Stimulated activated CD4-positive, alpha-beta T cell treated with anti-CD3 and anti-CD28 coated beads, Interleukin-12 subunit alpha, Interleukin-12 subunit beta, amount 100 ng/mL, for 4 hours (primary cell): ENCODE measurements around the gene TPM3.
"Not testable (repeated sequence)": the region's sequence is repeated elsewhere in the genome, so short reads cannot be mapped to it uniquely, and the experiment has no call there.

Source experiments
- DNase-seq: peaks from one replicate; pipeline ENCODE4 v3.0.0-alpha.2; 2020

The TPM3 gene

GRCh38 chr1:154158307-154159125 is 33.4 kb downstream of the TPM3 start:
- no peak for DNase-seq

DNA sequence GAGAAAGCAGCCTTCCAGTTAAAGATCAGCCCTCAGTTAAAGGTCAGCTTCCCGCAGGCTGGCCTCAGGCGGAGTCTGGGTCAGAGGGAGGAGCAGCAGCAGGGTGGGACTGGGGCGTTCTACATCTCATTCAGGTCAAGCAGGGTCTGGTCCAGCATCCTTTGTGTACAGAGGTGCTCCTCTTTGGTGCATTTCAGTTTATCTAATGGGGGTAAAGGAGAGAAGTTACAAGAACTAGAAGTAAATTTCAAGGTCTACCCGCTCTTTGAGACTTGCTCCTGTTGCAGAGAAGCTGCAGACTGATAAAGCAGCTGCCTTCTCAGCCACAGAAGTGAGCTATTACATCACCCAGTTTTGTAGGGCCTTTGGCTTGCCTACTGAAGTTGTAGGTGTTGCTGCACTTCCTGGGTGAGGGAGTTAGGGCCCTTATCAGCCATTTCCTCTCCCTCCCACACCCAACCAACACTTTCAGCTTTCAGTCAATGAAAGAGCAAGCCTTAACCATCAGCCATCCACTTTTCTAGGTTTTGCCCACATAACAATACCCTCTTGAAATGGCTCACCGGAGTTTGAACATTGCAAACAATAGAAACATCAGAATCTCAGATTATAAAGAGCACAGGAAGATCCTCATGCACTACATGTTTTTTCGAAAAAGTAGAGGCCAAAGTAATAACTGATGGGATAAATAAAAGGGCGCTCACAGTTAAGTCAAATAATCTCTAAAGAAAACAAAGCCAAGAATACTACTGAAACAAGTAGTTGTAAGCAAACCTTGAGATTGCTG is 34.2 kb downstream of the TPM3 start:
- DNase-seq: peak; percentile 47

DNA sequence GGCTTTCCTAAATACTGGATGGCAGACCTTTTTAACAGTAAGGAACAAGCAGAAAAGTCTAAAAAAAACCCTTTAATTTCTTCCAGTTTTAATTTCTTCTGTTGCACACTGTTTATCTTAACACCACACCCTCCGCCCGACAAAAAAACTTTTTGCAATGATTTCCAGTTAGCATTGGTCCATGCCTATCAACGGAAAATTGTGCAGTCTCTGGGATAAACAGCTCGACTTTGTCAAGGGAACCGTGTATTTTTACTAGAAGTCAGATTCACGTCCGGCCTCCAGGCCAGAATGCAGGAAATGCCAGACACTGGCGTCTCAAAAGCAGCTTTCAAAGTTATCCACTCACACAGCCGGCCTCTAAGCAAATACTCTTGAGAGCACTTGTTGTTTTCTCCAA is 36.6 kb downstream of the TPM3 start:
- no peak for DNase-seq

- no peak for DNase-seq
Observed at GRCh38 chr1:154154534-154155191, 37.2 kb downstream of the TPM3 start, which contains the start of gene NUP210L. Gene NUP210L, minus strand, starts transcription at chr1:154155073.

GRCh38 chr1:154154053-154154452 is 37.8 kb downstream of the TPM3 start:
- DNase-seq: no peak

GRCh38 chr1:154151311-154151710 is 40.6 kb downstream of the TPM3 start:
- no peak for DNase-seq

DNA sequence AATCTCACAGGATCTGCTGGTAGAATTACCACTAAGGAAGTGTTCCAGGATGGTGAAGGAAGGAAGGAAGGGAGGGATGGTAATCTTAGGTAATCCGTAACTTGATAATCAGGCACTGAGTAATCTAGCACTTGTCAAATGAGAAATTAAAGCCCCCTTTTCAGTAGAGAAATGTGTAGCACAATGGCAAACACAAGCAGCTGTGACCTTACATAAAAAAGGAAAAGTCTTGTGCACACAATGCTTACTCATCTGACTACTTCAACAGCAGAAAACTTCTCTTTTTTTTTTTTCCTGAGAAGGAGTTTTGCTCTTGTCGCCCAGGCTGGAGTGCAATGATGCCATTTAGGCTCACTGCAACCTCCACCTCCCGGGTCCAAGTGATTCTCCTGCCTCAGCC is 43.1 kb downstream of the TPM3 start:
- no peak for DNase-seq

DNA sequence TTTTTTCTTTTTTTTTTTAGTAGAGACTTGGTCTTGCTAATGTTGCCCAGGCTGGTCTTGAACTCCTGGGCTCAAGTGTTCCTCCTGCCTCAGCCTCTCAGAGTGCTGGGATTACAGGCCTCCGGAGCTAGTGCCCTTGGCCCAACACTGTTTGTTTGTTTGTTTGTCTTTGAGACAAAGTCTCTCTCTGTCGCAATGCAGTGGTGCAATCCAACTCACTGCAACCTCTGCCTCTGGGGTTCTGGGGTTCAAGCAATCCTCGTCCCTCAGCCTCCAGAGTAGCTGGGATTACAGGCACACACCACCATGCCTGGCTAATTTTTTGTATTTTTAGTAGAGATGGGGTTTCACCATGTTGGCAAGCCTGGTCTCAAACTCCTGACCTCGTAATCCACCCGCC is 44.4 kb downstream of the TPM3 start:
- not testable (repeated sequence) for DNase-seq

DNA sequence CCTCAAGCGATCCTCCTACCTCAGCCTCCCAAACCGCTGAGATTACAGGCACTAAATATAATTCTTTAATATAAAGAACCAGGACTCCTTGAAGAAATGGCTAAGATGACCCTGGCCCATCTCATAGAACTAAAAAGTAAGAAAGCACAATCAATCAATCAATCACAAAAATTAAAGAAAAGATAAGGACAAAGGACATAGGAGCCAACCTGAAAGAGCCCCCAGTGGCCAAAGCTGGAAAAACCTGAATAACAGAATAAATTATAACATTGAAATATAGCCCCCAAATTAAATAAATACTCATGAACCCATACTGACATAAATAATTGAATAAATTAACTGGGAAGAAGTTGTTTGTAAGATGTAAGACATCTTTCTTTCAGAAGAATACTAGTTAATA is 45.9 kb downstream of the TPM3 start:
- DNase-seq: no peak

GRCh38 chr1:154142358-154142757 is 49.5 kb downstream of the TPM3 start:
- DNase-seq: no peak

- no peak for DNase-seq
Observed at GRCh38 chr1:154141240-154141639, 50.7 kb downstream of the TPM3 start.

DNA sequence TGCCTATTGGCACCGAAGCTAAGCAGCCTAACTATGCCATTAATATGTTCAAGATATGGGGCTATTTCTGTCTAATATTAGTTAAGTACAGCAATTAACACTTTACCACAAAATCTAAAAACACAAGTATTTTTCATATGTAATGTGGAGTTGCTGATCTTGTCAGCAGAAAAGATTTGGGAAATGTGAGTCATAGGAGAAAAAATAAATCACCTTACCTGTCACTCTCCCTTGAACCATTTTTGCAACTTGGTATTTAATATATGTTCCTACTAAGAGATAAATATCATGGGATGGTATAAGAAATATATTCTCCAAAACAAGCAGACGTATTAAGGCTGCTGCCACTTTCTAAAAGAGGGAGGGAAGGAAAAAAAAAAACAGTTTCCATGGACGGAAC is 54.0 kb downstream of the TPM3 start:
- no peak for DNase-seq

- no peak for DNase-seq
Observed at GRCh38 chr1:154133256-154133655, 58.6 kb downstream of the TPM3 start.

DNA sequence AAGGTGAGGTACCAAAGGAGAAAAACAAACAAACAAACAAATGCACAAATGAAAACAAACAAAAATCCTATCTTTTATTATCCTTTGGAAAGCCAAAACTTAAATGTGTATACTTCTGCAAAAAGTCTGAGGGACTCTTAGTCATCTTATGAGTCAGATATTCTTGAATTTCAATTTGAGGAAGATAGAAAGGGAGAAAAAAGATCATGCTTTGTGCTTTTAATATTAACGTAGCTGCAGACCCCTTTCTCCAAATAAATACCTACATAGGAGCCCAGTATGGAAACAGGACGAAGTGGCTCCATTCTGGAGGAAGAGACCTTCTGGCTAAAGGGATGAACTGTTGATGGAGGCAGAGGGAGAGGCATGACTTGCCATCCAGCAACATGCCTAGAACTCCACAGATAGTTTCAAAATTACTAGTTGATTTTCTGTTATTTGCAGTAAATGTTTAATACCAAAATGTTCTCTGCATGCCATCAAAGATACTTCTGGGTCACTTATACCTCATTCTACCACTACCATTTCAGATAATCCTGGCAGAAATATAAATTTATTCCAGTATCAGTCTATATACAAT is 62.4 kb downstream of the TPM3 start:
- no peak for DNase-seq

DNA sequence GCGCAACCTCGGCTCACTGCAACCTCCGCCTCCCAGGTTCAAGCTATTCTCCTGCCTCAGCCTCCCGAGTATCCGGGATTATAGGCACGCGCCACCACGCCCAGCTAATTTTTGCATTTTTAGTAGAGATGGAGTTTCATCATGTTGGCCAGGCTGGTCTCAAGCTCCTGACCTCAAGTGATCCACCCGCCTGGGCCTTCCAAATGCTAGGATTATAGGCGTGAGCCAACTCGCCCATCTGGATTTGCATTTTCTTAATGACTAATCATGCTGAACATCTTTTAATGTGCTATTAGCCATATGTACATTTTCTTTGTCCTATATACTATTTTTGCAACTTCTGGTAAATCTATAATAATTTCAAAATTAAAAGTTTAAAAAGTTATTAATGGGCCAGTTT is 68.7 kb downstream of the TPM3 start:
- not testable (repeated sequence) for DNase-seq

DNA sequence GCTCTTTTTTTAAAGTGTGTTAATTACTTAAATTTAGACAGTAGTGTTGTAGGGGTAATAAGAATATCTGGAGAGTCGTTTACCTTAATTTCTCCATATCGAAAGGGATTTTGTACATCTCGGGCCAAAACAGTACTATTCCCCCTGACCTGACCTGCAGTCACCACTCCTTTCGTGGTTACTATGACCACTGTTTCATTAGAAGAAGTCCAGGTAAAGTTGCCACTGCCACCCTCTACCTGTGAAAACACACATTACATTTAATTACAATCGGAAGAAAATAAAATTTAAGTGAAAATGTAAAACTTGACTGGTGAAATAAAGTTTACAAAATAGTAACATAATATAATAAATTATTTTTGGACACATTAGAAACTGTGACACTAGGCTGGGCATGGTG is 74.3 kb downstream of the TPM3 start:
- no peak for DNase-seq

GRCh38 chr1:154115180-154115579 is 76.7 kb downstream of the TPM3 start:
- no peak for DNase-seq
